NCI-H460 (cell line): ENCODE data around the gene NEO1. TPM values are rescaled to one million over a fixed set of nuclear protein-coding genes. Genes with fewer than 3 reads are reported as not detected.
A peak's percentile ranks its signal among the peaks of the same experiment; 100 is the strongest.
"Not testable (repeated sequence)": the region's sequence is repeated elsewhere in the genome, so short reads cannot be mapped to it uniquely, and the experiment has no call there.

Source experiments
- DNase-seq: peaks from one replicate; pipeline ENCODE4 v3.0.0-alpha.2; 2016; ENCODE audit warnings: low read depth; ENCODE audit errors: extremely low read depth
- total RNA-seq: library from RNA; depleted of rRNA; stranded (reverse); fragments of >200 nt; shearing (Covaris generic); gene quantifications from 2 replicates; pipeline ENCODE4 v1.2.3, GENCODE V29; 2014

NEO1 gene
- total RNA-seq, 1 experiment from 2014 or later = 8.2 TPM

DNA sequence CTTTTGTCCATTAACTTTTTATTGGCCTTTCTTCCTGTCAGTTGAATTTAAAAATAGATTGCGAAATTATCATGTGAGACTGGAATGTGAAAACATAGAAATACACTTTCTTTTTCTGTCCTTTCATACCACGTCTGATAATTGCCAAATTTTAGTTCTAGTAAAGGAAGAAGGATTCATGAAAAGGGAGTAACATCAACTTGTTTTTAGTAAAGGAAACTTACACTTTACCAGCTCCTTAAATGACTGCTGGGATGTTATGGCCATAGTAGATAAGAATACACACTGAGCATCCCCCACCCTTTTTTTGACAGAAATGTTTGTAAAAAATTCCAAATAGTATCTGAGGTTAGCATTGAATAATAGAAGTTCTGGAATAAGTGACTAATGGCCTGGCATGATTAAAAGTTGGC is 137.9 kb downstream of the NEO1 start:
- no peak for DNase-seq

DNA sequence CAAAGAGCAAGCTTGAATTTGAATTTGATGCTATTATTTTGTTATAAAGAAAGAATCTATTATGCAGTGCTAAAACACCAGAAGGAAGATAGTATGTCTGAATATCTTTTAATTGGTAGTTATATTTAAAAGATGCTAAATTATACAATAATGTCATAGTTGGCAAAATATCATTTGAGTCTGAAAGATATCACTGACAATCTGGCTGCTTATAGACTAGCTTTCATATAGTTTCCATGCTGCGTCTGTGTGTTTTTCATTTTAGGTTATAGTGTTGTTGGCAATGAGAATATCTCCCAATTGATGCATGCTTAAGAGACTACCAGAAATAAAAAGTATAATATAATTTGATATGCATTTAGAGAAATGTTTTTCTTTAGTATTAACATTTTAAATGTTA is 142.9 kb downstream of the NEO1 start:
- DNase-seq = no peak

DNA sequence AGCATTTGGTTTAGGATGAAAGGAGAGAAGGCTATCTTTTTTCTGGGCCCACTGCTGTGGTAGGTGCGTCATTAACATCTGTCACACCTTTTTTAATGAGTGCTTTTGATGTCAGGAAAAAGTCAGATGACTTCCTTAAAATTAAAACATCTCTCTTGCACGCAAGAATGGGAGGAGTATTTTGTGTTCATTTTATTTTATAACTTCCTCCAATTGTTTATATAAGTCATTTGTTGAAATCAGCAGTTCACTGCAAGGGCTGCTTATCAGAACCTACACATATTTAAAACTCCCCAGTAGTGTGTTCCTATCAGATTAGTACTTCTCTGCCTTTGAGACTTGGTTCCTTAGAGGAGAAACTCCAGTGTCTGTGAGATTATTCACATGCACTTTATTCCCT is 143.8 kb downstream of the NEO1 start:
- no peak for DNase-seq

- no peak for DNase-seq
Observed at GRCh38 chr15:73200339-73200738, 148.1 kb downstream of the NEO1 start.

DNA sequence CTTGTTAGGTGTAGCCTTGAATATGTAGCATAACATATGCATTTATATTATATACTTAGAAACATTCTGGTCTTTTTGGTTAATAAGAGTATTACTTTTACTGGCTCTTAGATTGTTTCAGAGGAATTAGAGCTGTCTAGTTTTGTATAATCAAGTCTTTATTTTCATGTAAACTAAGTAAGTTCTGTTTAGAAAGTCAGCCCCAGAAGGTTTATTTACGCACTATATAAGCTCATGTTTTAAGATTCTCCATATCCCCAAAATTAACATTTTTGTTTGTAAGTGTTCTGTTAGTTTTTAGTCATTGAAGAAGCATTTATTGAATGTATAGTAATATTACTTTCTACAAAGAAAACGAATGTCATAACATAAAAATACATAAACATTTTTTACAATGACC is 158.4 kb downstream of the NEO1 start:
- DNase-seq = no peak

DNA sequence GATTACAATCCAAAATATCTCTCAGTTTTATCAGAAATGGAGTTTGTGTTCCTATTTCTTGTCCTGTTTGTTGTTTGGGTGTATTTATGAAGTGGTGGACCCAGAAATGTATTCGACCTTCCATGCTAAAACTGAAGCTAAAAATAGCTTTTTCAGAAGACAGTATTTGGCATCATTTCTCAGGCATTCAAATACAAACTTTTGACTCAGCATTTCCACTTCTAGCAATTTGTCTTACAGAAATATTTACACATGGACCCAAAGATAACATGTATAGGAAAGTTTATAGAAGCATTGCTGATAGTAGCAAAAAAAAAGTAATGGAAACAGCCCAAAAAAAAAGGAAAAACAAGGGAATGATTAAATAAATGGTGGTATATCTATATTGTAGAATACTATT is 160.2 kb downstream of the NEO1 start:
- no peak for DNase-seq

DNA sequence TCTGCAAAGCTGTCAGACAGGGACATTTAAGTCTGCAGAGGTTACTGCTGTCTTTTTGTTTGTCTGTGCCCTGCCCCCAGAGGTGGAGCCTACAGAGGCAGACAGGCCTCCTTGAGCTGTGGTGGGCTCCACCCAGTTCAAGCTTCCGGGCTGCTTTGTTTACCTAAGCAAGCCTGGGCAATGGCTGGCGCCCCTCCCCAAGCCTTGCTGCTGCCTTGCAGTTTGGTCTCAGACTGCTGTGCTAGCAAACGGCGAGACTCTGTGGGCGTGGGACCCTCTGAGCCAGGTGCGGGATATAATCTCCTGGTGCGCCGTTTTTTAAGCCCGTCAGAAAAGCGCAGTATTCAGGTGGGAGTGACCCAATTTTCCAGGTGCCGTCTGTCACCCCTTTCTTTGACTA is 169.2 kb downstream of the NEO1 start:
- not testable (repeated sequence) for DNase-seq

DNA sequence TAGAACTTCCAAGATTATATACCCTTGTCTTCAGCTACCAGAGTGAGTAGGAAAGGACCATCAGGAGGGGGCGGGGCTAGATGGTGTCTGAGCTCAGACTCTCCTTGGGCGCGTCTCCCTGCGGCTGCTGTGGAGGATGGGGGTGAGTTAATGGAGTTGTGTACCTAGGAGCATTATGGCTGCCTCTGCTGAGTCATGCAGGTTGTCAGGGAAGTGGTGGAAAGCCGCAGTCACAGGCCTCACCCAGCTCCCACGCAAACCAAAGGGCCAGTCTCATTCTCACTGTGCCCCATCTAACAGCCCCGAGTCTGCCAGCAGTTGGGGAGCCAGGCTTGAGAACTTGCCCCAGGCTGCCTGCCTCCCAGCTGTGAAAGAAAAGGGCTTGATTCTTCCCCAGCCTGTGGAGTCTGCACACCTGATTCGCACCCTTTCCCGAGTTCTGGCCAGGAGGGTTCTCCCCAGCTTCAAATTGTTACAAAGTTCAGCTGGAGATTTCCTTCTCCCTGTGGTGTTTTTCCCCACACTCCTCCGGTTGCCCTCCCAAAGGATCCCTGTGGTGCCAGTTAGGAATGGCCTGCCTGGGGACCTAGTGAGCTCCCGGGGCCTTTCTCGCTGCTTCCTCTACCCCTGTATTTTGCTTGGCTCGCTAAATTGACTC is 173.2 kb downstream of the NEO1 start:
- DNase-seq = no peak

DNA sequence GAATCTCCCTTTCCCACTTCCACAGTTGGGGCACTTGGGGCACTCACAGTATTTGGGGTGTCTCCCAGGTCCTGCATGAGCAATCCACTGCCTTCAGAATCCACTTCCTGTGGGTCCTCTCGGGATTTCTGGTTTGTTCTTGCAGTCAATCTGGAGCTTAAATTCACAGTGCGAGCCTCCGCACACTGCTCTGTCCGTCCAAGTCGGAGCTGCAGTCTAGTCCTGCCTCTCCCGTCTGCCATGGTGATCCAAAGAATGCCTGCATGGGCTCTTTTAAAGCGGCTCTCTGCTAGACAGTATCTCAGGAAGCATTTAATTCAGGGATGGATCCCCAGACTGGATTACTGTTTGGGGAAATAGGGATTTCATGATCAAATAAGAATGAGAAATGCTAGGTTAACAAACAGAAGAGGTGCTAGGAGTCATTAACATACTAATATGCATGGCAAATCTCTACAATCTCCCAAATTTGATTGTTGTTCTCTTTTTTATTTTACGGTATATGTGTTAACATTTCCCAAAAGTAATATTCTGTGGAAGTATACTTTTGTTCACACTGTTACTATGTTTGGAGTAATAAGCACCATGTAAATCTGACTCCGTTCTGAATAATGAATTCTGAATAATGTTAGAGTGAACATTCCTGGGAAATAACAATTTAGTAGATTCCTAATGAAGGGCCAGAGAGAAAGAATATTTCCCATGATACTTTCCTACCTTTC is 174.0 kb downstream of the NEO1 start:
- no peak for DNase-seq

- DNase-seq = no peak
Observed at GRCh38 chr15:73227433-73228056, 175.3 kb downstream of the NEO1 start.

- no peak for DNase-seq
Observed at GRCh38 chr15:73228128-73228646, 175.9 kb downstream of the NEO1 start.

DNA sequence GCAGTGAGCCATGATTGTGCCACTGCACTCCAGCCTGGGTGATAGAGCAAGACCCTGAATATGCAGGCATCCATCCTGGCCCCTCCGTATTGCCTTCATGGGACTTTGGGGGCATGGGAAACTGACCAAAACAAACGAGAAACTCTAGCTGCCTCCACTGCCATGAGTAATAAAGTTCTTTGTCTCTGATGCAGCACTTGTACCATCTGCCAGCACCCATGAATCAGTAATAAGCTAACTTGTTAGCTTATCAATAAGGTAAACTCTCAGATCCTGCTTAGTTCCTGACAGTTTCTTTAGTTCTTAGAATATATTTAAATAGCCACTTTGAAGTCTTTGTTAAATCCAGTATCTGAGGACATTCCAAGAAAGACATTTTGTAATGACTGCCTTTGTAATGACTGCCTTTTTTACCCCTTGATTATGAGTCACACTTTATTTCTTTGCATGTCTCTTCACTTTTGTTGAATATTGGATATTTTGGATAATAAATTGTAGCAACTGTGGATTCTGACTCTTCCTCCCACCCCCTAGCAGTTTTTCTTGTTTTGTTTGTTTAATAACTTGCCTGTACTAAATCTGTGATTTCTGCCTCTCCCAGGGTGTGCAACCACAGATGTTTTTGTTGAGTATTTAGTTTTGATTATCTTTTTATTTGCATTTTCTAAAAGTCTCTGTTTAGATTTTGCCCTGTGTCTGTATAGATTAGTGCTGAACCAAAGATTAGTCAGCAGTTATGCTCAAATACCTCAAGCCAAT is 179.6 kb downstream of the NEO1 start:
- DNase-seq = no peak

DNA sequence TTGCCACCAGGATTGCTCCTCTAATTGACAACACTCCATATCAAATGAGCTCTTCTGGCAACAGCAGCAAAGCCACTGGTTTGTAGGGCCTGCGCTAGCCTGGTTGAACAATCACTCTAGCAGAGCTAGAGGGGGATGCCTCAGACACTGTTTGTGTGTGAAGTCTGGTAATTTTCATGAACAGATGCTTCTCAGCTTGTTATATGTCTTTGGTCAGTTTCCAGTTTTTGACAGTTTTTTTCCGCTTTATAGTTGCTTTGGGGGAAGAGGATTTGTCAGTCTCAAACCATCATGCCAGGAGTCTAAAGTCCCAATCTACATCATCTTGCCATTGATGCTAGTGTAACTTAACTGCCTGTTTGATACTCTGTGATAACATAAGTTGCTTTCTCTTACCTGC is 180.5 kb downstream of the NEO1 start:
- no peak for DNase-seq

DNA sequence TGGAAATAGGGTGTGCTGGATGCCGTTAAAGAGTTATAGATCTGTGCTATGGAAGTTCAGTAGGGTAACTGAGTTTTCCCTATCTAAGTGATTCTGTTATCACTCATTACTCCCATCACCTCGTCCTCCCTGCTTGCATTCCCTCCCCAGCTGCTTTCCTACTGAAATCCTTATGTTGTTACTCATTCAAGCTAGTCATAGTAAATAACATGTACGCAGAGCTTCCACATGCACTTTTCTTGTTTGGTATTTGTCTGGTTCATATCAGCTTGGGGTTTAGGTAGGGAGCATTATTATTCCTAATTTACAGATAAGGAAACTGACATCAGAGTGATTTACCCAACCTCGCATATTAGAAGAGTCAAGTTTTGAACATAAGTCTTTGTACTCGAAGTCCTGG is 181.4 kb downstream of the NEO1 start:
- no peak for DNase-seq

GRCh38 chr15:73237910-73238309 is 185.6 kb downstream of the NEO1 start:
- no peak for DNase-seq

GRCh38 chr15:73239564-73240215 is 187.4 kb downstream of the NEO1 start:
- no peak for DNase-seq

GRCh38 chr15:73240866-73241499 is 188.7 kb downstream of the NEO1 start:
- peak; percentile 63 for DNase-seq

- DNase-seq = peak; percentile 17
Observed at GRCh38 chr15:73244333-73244732, 192.1 kb downstream of the NEO1 start.

DNA sequence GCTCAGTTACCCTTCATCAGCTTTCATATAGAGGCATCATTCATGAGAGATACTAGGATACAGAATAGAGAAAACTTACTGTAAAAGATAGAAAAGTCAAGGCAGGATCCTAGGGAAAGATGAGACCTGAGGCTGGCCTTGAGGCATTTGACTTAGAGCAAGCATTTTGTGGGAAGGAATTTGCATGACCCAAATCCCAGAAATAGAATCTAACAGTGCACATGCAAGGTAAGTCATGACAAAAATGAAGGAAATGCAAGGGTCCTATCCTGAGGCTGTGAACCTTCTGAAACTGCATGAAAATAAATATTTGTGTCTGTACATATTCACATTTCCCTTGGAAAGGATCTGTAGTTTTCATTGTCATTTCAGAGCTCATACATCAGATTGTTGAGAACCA is 194.2 kb downstream of the NEO1 start:
- no peak for DNase-seq

DNA sequence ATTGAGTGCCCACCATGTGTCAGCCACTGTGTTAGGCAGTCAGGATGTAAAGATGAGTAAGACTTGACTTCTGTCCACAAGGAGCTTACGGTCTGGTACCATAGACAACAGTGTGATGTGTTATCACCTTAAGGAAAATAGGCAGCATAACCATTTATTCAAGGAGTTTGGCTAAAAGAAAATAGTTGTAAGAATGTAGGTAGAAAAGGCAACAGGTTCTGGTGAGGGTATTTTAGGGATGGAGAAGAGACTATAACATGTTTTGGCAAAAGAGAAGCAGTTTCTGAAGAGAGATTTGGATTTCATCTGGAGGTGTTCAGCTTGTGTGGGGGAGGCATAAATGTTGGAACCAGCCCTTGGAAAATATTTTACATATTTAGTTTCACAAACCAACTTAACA is 194.6 kb downstream of the NEO1 start:
- no peak for DNase-seq
